Measurements from ENCODE around the gene PLEKHO2. TPM values are rescaled to one million over a fixed set of nuclear protein-coding genes. Genes with fewer than 3 reads are reported as not detected.

Gene PLEKHO2
- total and polyA plus RNA-seq, 10 of the 15 experiments (the other 5 are each of a cell fraction or from before 2014, with no cell fraction given) = 1.4 to 25.6 (median 20.5) TPM

GRCh38 chr15:64803526-64803925 lies 38.2 kb upstream of the PLEKHO2 start (continued):
- no peak for TF ChIP-seq NFYB (IDR thresholded peaks at IDR 0.05; ENCODE audit: insufficient read depth, low read depth, low read length)
- no peak for TF ChIP-seq ZBTB40 (IDR thresholded peaks at IDR 0.05; ENCODE audit: borderline replicate concordance)
- no peak for TF ChIP-seq ZNF24 (IDR thresholded peaks at IDR 0.05)
- no peak for TF ChIP-seq NKRF (conservative IDR thresholded peaks at IDR 0.05)
- TF ChIP-seq ELK1 (IDR thresholded peaks at IDR 0.05; ENCODE audit: low read depth, low read length) = no peak
- no peak for TF ChIP-seq NFIC (IDR thresholded peaks at IDR 0.05; ENCODE audit: low read depth, low read length)
- no peak for TF ChIP-seq E4F1 (IDR thresholded peaks at IDR 0.05; ENCODE audit: borderline replicate concordance, partially characterized antibody)
- TF ChIP-seq ASH2L (IDR thresholded peaks at IDR 0.05; ENCODE audit: borderline replicate concordance, low read depth) = no peak
